WI38 (cell line): Measurements from ENCODE around the gene EIF4H.
"Not testable (repeated sequence)": the region's sequence is repeated elsewhere in the genome, so short reads cannot be mapped to it uniquely, and the experiment has no call there.

Source experiments
- H3K4me3 ChIP-seq: 2 replicates; pipeline ENCODE4 v1.5.1; 2011; ENCODE audit warnings: low read depth, mild to moderate bottlenecking, control low read depth, low read length
- TF ChIP-seq, protein P1 (sequence below): IDR thresholded peaks from 2 replicates; pipeline ENCODE4 v1.5.1; 2012; ENCODE audit warnings: low read depth, mild to moderate bottlenecking, control low read depth, low read length

The EIF4H gene

DNA sequence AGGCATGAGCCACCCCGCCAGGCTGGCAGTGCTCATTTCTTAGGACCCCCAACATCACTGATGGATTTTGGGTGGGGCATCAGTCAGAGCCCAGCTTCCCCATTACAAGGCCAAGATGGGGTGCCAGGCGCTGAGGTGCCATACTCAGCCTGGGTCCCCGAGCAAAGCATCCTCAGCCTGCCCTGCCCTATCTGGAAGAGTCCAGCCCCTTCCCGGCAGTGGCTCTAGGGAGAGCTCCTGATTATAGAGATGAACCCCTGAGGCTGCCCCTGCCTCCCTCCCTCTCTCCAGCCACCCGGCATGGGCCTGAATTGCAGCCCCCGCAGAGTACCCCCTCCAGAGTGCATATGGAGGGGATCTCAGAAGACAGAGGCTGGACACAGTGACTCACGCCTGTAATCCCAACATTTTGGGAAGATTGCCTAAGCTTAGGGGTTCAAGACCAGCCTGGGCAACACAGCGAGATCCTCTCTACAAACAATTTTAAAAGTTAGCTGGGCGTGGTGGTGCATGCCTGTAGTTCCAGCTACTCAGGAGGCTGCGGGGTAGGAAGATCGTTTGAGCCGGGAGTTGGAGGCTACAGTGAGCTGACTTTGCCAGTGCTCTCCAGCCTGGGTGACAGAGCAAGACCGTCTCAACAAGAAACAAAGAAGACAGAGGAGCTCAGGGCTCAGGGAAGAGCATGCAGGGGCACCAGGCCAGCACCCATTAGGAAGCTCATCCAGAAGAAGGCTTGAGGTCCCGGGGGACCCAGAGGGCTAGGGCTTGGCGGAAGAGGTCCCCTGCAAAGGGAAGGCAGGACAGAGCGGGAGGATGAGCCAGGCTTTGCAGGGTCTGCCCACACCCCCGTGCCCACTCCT is 48.9 kb downstream of the EIF4H start:
- no peak overlapping the region for H3K4me3 ChIP-seq
- TF ChIP-seq, protein P1, sequence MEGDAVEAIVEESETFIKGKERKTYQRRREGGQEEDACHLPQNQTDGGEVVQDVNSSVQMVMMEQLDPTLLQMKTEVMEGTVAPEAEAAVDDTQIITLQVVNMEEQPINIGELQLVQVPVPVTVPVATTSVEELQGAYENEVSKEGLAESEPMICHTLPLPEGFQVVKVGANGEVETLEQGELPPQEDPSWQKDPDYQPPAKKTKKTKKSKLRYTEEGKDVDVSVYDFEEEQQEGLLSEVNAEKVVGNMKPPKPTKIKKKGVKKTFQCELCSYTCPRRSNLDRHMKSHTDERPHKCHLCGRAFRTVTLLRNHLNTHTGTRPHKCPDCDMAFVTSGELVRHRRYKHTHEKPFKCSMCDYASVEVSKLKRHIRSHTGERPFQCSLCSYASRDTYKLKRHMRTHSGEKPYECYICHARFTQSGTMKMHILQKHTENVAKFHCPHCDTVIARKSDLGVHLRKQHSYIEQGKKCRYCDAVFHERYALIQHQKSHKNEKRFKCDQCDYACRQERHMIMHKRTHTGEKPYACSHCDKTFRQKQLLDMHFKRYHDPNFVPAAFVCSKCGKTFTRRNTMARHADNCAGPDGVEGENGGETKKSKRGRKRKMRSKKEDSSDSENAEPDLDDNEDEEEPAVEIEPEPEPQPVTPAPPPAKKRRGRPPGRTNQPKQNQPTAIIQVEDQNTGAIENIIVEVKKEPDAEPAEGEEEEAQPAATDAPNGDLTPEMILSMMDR = no peak

- TF ChIP-seq, protein P1 = no peak
- H3K4me3 ChIP-seq = no peak overlapping the region
Measured at GRCh38 chr7:74223711-74224510, 49.8 kb downstream of the EIF4H start.

DNA sequence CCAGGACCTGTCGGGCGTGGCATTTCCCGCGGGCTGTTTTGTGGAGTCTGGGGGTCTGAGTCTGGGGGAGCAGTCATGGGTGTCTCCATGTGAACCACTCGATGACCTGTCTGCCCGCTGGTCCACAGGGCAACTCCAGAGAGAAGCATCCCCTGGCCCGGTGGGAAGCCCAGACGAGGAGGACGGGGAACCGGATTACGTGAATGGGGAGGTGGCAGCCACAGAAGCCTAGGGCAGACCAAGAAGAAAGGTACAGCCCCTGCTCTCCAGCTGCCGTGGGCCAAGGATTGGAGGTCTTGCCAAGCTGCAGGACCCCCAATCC is 50.3 kb downstream of the EIF4H start:
- no peak overlapping the region for H3K4me3 ChIP-seq
- TF ChIP-seq, protein P1 = no peak

GRCh38 chr7:74224907-74225306 is 50.8 kb downstream of the EIF4H start:
- not testable (repeated sequence) for H3K4me3 ChIP-seq

DNA sequence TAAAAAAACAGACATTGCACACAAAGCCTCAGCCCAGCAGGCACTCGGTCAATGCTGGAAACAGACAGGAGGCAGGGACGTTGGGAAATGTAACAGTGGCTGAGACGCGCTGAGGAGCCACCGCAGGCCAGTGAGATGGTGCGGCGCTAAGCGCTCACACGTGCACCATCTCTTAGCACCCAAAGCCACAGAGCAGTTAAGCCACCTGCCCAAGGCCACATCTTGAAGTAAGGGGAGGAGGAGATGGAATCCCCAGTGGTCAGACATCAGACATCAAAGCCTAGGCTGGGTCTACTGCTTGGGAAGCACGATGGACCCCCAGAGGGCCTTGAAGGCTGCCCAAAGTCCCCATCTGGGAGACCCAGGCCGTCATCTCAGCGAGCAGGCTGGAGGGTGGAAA is 51.2 kb downstream of the EIF4H start:
- TF ChIP-seq, protein P1 = no peak
- H3K4me3 ChIP-seq = no peak overlapping the region

- TF ChIP-seq, protein P1 = no peak
Measured at GRCh38 chr7:74226633-74227032, 52.5 kb downstream of the EIF4H start.

DNA sequence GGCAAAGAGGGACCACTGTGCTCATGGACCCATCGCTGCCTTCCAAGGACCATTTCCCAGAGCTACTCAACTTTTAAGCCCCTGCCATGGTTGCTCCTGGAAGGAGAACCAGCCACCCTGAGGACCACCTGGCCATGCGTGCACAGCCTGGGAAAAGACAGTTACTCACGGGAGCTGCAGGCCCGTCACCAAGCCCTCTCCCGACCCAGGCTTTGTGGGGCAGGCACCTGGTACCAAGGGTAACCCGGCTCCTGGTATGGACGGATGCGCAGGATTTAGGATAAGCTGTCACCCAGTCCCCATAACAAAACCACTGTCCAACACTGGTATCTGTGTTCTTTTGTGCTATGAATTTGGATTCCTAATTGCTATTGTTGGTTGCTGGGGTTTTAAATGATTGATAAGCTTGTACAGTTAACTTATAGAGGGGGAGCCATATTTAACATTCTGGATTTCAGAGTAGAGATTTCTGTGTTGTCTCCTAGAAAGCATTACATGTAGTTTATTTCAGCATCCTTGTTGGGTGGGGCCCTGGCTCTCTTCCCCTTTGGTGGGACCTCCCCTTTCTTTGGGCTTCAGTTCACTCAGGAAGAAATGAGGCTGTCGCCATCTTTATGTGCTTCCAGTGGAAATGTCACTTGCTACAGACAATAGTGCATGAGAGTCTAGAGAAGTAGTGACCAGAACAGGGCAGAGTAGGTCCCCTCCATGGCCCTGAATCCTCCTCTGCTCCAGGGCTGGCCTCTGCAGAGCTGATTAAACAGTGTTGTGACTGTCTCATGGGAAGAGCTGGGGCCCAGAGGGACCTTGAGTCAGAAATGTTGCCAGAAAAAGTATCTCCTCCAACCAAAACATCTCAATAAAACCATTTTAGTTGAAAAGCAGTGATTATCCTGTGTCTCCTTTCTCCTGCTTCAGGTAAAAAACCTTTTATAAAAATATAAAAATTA is 55.1 kb downstream of the EIF4H start:
- TF ChIP-seq, protein P1 = no peak
- no peak overlapping the region for H3K4me3 ChIP-seq

More at GRCh38 chr7:74226633-74227032, 52.5 kb downstream of the EIF4H start:
- H3K4me3 ChIP-seq = no peak overlapping the region
